CD14-positive monocyte (primary cell): ENCODE data around the gene BCL3. TPM values are rescaled to one million over a fixed set of nuclear protein-coding genes. Genes with fewer than 3 reads are reported as not detected.

ENCODE experiments used
- DNase-seq, 3 donors: peaks; one replicate each; pipeline ENCODE4 v3.0.0-alpha.2; 2011 to 2022
- H2AFZ ChIP-seq: 2 replicates; pipeline ENCODE4 v1.6.0; 2012; ENCODE audit warnings: mild to moderate bottlenecking, low read depth, low read length, inconsistent platforms; ENCODE audit not compliant: insufficient read depth, poor library complexity, severe bottlenecking
- H3K27ac ChIP-seq, 2 donors: 1 replicate in 1 of 2; 2 replicates in 1 of 2; pipeline ENCODE4 v1.5.1; 2012 to 2013; ENCODE audit warnings: low read length in 2 of 2, control low read depth in 1 of 2, inconsistent platforms in 1 of 2, low read depth in 1 of 2, mild to moderate bottlenecking in 1 of 2
- H3K27me3 ChIP-seq, 2 donors: one replicate each; pipeline versions ENCODE4 v1.6.0 to v1.6.1; 2011 to 2013; ENCODE audit warnings: low read length in 2 of 2; ENCODE audit not compliant: control insufficient read depth in 2 of 2, insufficient read depth in 2 of 2
- H3K36me3 ChIP-seq, 2 donors: replicated peaks in 1 of 2; 1 replicate in 1 of 2; 2 replicates in 1 of 2; pipeline versions ENCODE4 v1.5.1 to v1.6.1; 2012 to 2013; ENCODE audit warnings: low read length in 2 of 2, control low read depth in 1 of 2, inconsistent platforms in 1 of 2, mild to moderate bottlenecking in 1 of 2; ENCODE audit not compliant: insufficient read depth in 2 of 2, control insufficient read depth in 1 of 2
- H3K4me1 ChIP-seq, 2 donors: 1 replicate in 1 of 2; 2 replicates in 1 of 2; pipeline versions ENCODE4 v1.5.1 to v1.6.1; 2012 to 2013; ENCODE audit warnings: low read length in 2 of 2, control low read depth in 1 of 2, inconsistent platforms in 1 of 2, mild to moderate bottlenecking in 1 of 2, moderate library complexity in 1 of 2; ENCODE audit not compliant: insufficient read depth in 2 of 2, control insufficient read depth in 1 of 2
- H3K4me2 ChIP-seq: replicated peaks from 2 replicates; pipeline ENCODE3; 2012; ENCODE audit warnings: low read length, moderate library complexity, mild to moderate bottlenecking; ENCODE audit not compliant: poor library complexity, severe bottlenecking; ENCODE audit errors: extremely low read depth
- H3K4me3 ChIP-seq, 3 experiments: fragments of 200-600 bp in 1 of 3; sonication (generic) in 1 of 3; replicated peaks in 1 of 3; 1 replicate in 2 of 3; 2 replicates in 1 of 3; pipeline ENCODE4 v1.5.1; 2011 to 2013; ENCODE audit warnings: low read length in 3 of 3, mild to moderate bottlenecking in 3 of 3, control low read depth in 2 of 3, low read depth in 2 of 3, inconsistent platforms in 1 of 3, moderate library complexity in 1 of 3
- H3K79me2 ChIP-seq: 2 replicates; pipeline ENCODE4 v1.6.0; 2012; ENCODE audit warnings: mild to moderate bottlenecking, control low read depth, inconsistent platforms, low read length, moderate library complexity; ENCODE audit not compliant: insufficient read depth
- H3K9ac ChIP-seq: 2 replicates; pipeline ENCODE4 v1.6.0; 2017; ENCODE audit warnings: low read length, mild to moderate bottlenecking; ENCODE audit not compliant: insufficient read depth, poor library complexity, severe bottlenecking
- H3K9me3 ChIP-seq, 2 donors: replicated peaks in 1 of 2; 1 replicate in 1 of 2; 2 replicates in 1 of 2; pipeline versions ENCODE4 v1.5.1 to v1.6.1; 2012 to 2013; ENCODE audit warnings: low read length in 2 of 2, control low read depth in 1 of 2; ENCODE audit not compliant: control insufficient read depth in 1 of 2, insufficient read depth in 1 of 2
- H4K20me1 ChIP-seq: 2 replicates; pipeline ENCODE4 v1.6.0; 2012; ENCODE audit warnings: mild to moderate bottlenecking, low read length, control low read depth, moderate library complexity; ENCODE audit not compliant: insufficient read depth
- H3K27ac Mint-ChIP-seq, 7 donors: one replicate each; pipeline ENCODE4 v1.8.0; 2020; ENCODE audit warnings: mild to moderate bottlenecking in 7 of 7, mixed read lengths in 7 of 7, moderate library complexity in 6 of 7, inconsistent platforms in 2 of 7
- H3K27me3 Mint-ChIP-seq, 3 donors: one replicate each; pipeline ENCODE4 v1.8.0; 2021 to 2022; ENCODE audit warnings: low read depth in 3 of 3, mild to moderate bottlenecking in 3 of 3, mixed read lengths in 3 of 3, moderate library complexity in 3 of 3, inconsistent platforms in 1 of 3
- H3K36me3 Mint-ChIP-seq, 2 donors: one replicate each; pipeline ENCODE4 v1.8.0; 2020; ENCODE audit warnings: mixed read lengths in 2 of 2, inconsistent platforms in 1 of 2, mild to moderate bottlenecking in 1 of 2
- H3K4me1 Mint-ChIP-seq: one replicate; pipeline ENCODE4 v1.8.0; 2020; ENCODE audit warnings: mild to moderate bottlenecking, mixed read lengths
- H3K4me3 Mint-ChIP-seq, 2 donors: one replicate each; pipeline ENCODE4 v1.8.0; 2020; ENCODE audit warnings: mild to moderate bottlenecking in 2 of 2, mixed read lengths in 2 of 2, moderate library complexity in 1 of 2
- H3K9me3 Mint-ChIP-seq, 7 donors: one replicate each; pipeline ENCODE4 v1.8.0; 2020 to 2022; ENCODE audit warnings: mixed read lengths in 7 of 7, mild to moderate bottlenecking in 6 of 7, moderate library complexity in 6 of 7, inconsistent platforms in 2 of 7
- CTCF ChIP-seq: fragments of 200-600 bp; IDR thresholded peaks from one replicate; pipeline ENCODE4 v1.8.0; 2022; ENCODE audit warnings: antibody characterized with exemption, mild to moderate bottlenecking
- WGBS: methylation state at CpG from one replicate; pipeline ENCODE4 v1.1.5; 2013; ENCODE audit warnings: missing lambda C conversion rate; ENCODE audit not compliant: insufficient coverage; 5-methylcytosine and 5-hydroxymethylcytosine counted together
- intact Hi-C, 2 donors: fragments of 100-400 bp; cut with micrococcal nuclease; formaldehyde crosslinking; loops; one replicate each; pipeline versions ENCODE4 v1.15.0 to v1.15.1; 2023
- polyA plus RNA-seq, 3 donors: library from polyadenylated mRNA; depleted of rRNA in 1 of 3; unstranded in 2 of 3; stranded (reverse) in 1 of 3; fragments of 300-500 nt in 2 of 3; fragments of >200 nt in 1 of 3; fragmentation: Illumina TruSeq in 2 of 3; gene quantifications; 1 replicate in 2 of 3; 2 replicates in 1 of 3; pipeline ENCODE4 v1.2.3, GENCODE V29; 2012 to 2021

Gene BCL3
- polyA plus RNA-seq, 3 donors, result 18.7 to 160 (median 23.1) TPM

- Histone ChIP-seq H3K27ac (no peak overlapping the region), H3K9me3 (no peaks in the 10 kb centered on the region), H3K27me3 (no peaks in the 10 kb centered on the region), H3K4me3 (no peak overlapping the region), H2AFZ (no peak overlapping the region), H3K4me2 (no peak overlapping the region), H4K20me1 (no peaks in the 10 kb centered on the region), H3K79me2 (no peaks in the 10 kb centered on the region), H3K36me3 (no peaks in the 10 kb centered on the region), H3K4me1 (peaks cover 44 to 61% of the 10 kb centered on the region in 2 donors), H3K9ac (no peak overlapping the region)
- Mint-ChIP-seq H3K36me3 (no peaks in the 10 kb centered on the region), H3K27ac (peak overlapping the region in 1 of 7 donors; percentile 27), H3K4me1 (peaks cover 65% of the 10 kb centered on the region), H3K27me3 (peaks cover 4 to 9% (median 4%) of the 10 kb centered on the region in 3 donors), H3K4me3 (no peak overlapping the region), H3K9me3 (no peaks in the 10 kb centered on the region)
- TF ChIP-seq CTCF, result no peak
- DNase-seq, result no peak
- intact Hi-C loops, result loop anchor here (2.0 to 10.0 kb wide), 3 partner anchors 13 to 119 kb away; partner anchors contain the start of gene NECTIN2 (in 1 of the 2)
- 86% methylated on average over 4 of the region's 5 CpGs for WGBS
Observed at GRCh38 chr19:44725684-44726083, 22.8 kb upstream of the BCL3 start.

- no peak overlapping the region for H3K4me3 Mint-ChIP-seq
- Histone ChIP-seq H2AFZ (no peak overlapping the region), H3K9me3 (no peaks in the 10 kb centered on the region), H3K4me3 (no peak overlapping the region), H3K27ac (no peak overlapping the region), H3K36me3 (no peaks in the 10 kb centered on the region), H3K9ac (no peak overlapping the region), H3K79me2 (no peaks in the 10 kb centered on the region), H3K27me3 (no peaks in the 10 kb centered on the region), H3K4me2 (no peak overlapping the region), H4K20me1 (no peaks in the 10 kb centered on the region), H3K4me1 (peaks cover 36 to 53% of the 10 kb centered on the region in 2 donors)
- no peaks in the 10 kb centered on the region for H3K9me3 Mint-ChIP-seq
- no peak for TF ChIP-seq CTCF
- peak overlapping the region in 2 of 7 donors; percentile 32 to 42 for H3K27ac Mint-ChIP-seq
- DNase-seq, result no peak
- intact Hi-C loops, result loop anchor here in 1 of 2 donors (10.0 kb wide), 2 partner anchors 72 to 118 kb away; partner anchors contain the start of gene NECTIN2
- peaks cover 57% of the 10 kb centered on the region for H3K4me1 Mint-ChIP-seq
- no peaks in the 10 kb centered on the region for H3K36me3 Mint-ChIP-seq
- 71% methylated on average over 7 of the region's 12 CpGs for WGBS
- H3K27me3 Mint-ChIP-seq, result peaks cover 4 to 5% (median 5%) of the 10 kb centered on the region in 3 donors
Observed at GRCh38 chr19:44726465-44726864, 22.0 kb upstream of the BCL3 start.
